Brain pericyte (primary cell): ENCODE data around the gene GSTA4.

ENCODE experiments used
- DNase-seq: peaks from one replicate; pipeline ENCODE4 v3.0.0-alpha.2; 2012; ENCODE audit warnings: low read depth, low spot score

Gene GSTA4, protein sequence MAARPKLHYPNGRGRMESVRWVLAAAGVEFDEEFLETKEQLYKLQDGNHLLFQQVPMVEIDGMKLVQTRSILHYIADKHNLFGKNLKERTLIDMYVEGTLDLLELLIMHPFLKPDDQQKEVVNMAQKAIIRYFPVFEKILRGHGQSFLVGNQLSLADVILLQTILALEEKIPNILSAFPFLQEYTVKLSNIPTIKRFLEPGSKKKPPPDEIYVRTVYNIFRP

GRCh38 chr6:52995089-52995912 is at the start of gene GSTA4:
TSS of gene GSTA4 (minus strand) at chr6:52995284. CDS start at chr6:52994243, 1,041 bp downstream.
- DNase-seq: peak; percentile 95

DNA sequence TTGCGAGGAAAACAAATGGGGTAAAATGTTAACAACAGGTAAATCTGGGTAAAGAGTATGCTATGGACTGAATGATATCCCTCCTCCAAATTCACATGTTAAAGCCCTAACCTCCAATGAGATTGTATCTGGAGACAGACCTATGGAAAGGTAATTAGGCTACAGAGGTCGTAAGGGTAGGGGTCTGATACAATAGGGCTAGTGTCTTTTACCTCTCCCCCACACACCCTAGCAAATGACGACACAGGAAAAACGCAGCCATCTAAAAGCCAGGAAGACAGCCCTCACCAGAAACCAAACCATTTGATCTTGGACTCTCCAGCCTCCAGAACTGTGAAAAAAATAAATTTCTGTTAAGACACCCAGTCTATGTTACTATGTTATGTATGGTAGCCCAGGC is 49.5 kb upstream of the GSTA4 start:
- no peak for DNase-seq

GRCh38 chr6:53044071-53044470 is 49.0 kb upstream of the GSTA4 start:
- no peak for DNase-seq

DNA sequence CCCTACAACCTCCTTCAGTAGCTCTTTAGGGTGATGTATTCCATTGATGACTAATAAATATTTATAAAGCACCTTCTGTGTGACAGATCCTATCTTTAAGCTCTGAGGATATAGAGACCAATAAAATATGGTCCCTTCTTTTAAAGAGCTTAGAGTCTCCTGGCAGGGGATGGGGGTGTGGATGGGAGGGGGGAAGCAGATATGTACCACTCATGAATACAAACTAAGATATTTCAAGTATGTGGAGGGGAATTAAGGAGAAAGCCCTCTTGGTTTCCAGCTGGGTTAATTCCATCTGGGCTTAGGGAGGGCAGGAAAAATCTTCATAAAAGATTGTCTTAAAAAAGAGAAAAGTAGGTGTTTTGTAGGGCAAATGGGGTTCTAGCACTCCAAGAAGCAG is 48.5 kb upstream of the GSTA4 start:
- no peak for DNase-seq

GRCh38 chr6:53042112-53042511 is 47.0 kb upstream of the GSTA4 start:
- no peak for DNase-seq

DNA sequence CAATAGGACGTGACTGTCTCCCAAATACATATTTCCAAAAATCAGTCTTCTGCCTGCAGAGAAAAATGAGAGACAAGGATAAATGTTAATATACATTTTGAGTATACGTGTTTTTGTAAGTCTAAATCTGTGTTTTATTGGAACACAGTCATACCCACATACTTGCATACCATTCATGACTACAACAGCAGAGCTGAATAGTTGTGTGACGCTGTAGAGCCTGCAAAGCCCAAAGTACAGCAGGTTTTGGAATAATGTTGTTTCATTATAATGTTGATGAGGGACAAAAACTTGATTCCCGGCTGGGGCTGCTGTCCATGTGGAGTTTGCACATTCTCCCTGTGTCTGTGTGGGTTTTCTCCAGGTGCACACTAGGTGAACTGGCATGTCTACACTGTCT is 46.3 kb upstream of the GSTA4 start:
- no peak for DNase-seq

GRCh38 chr6:53038596-53038995 is 43.5 kb upstream of the GSTA4 start:
- DNase-seq: no peak

GRCh38 chr6:53038141-53038540 is 43.1 kb upstream of the GSTA4 start:
- no peak for DNase-seq

DNA sequence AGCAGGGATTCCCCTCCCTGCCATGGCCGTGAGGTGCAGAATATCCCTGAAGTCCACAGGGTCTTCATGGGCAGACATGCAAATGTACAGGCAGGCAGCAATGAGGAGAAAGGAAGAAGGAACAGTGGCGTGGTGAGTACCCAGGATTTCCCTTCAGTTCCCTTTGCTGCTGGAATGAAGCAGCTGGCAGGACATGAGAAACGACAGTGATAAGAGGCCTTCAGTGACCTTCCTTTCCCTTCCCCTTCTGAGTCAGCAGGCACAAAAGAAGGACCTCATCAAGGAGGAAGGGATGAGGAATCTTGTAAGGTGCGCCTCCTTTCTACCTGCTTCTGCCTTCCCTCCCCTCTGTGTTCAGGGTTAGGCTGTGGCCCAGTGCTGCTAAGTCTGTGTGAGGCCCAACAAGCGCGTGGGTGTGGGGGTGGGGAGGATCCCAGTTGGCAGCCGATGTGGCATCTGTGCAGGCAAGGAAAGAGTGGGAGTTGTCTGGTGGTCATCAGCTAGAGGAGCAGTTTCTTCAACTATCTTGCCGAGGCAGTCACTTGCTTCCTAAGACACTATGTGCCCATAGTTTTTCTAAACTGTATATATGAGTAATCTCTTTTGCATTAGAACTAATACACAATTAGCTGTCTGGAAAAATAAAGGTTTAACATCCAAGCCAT is 40.6 kb upstream of the GSTA4 start:
- DNase-seq: no peak

DNA sequence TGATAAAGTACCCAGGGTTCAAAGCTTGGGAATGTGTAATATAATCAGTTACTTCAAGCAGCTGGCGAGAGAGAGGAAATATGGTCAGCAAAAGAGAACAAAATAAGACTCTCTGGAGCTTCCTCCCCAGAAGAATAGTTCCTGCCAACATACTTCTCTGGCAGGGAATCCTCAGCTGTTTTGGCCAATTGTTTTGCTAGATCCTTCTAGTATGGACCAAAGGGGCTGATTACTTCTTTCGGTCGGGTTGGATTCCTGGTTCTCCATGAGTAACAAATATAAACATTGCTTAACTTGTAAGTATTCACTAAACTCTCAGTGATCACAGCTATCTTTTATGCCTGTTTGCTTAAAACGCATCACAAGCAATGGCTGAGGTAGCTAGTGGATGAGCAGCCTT is 38.7 kb upstream of the GSTA4 start:
- DNase-seq: peak; percentile 15

DNA sequence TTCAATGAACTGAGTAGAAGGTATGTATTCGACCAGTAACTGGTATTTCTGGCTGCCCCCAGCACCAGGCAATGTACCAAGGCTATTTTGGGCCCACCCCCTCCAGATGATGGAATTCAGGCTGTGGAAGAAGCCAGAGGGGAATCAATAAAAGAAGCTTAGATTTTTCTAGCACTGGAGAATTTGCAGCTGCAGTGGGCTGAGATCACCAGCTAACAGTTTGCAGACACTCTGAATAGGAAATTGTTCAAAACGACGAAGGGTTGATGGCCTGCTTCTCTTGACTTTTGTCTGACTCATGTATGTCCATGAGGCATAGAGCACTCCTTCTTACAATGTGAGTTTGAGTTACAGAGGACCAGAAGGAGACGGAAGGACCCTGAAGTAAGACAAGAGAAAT is 37.8 kb upstream of the GSTA4 start:
- DNase-seq: no peak

- DNase-seq: no peak
Measured at GRCh38 chr6:53031281-53031680, 36.2 kb upstream of the GSTA4 start.

DNA sequence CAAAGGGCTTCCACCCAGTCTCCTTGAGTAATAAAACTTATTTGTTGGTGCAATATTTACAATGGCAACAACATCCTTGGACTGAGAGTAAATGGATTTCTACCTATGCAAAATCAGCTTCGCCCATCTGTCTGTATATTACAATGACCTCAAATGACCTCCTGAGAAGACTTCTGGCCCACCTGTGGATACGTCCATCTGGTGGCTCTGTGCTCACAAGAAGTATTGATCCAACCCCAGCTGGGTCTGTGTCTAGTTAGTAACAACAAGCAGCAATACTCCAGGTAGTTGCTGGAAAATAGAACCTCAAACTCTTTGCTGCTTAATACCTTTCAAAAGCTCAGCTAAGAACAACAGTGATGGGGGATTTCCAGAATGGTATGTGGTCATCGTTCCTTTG is 34.7 kb upstream of the GSTA4 start:
- DNase-seq: no peak

DNA sequence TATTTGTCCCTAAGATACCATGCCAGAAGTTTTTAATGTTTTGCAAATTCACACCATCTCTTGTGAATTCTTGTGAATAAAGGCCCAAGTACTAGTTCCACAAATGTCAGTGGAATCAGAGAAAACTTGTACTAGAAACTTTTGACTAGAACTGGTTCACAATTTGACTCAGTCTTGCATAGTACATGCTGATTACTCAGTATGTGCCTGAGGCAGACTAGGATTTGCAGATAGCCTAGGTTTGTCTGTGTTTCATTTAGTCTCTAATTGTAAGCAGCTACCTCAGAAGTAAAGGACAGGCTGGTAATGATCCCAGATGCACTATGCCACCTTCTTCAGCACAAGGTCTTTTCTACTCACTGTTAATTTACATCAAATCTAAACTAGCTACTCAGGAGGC is 34.2 kb upstream of the GSTA4 start:
- DNase-seq: no peak

DNA sequence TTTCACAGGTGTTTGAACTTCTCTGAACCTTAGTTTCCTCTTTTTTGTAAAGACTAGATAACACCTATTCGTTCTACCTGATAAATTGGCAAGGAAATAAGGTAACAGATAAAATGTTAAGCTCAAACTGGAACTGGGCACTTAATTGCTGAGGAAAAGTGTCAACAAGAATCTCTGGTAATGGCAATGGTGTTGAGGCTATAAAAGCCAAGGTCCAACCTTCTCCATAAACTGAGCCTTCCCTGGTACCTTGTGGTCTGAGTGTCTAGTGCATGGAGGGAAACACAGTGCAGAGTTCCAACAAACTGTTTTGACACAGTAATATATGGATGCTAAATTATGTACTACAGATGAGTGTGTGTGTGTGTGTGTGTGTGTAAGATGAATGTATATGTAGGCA is 33.4 kb upstream of the GSTA4 start:
- no peak for DNase-seq

DNA sequence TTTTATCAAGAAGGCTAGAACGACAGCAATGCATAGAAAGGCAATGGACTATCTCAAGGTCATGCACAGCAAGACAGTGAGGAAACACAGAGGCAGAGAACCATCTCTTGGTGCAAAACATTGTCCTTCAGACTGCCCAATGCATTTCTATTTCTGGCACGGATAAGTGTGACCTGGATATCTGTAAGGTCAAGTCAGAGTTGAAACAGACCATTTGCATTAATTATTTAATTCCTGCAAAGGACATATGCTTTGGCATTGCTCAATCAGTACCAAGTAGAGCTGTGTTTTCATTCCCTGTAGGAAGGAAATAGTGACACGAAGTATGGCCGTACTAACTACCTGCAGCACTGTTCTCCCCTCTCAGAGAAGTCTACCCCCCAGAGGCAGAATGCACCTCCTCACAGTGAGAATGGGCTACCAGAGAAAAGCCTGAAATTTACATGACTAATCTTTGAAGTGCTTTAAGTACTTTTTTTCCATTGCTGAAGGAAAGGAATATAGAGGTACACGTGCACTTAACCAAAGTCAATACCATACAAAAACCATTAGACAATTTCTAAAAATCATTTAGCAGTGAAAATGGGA is 32.1 kb upstream of the GSTA4 start:
- DNase-seq: no peak

GRCh38 chr6:53026526-53026925 is 31.4 kb upstream of the GSTA4 start:
- no peak for DNase-seq

DNA sequence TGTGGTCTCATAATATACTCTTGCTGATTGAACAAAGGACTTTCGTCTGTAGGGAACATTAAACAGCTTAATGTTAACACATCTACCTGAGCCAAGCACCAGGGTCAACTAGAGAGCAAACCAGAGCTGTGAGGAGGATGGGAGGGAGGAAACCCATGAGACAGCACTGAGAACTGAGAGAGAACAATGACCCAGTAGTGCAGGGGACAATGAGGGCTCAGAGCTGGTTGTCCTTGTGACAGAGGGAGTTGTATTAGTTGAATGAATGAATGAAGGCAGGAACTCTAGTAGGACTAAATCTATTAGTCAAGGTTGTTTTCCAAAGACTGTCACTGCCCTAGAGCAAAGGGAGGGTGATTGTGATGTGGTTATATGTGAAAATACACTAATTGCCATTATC is 28.2 kb upstream of the GSTA4 start:
- DNase-seq: no peak

GRCh38 chr6:53020005-53020744 is 25.1 kb upstream of the GSTA4 start:
- DNase-seq: no peak

- DNase-seq: no peak
Measured at GRCh38 chr6:53018446-53018845, 23.4 kb upstream of the GSTA4 start.

DNA sequence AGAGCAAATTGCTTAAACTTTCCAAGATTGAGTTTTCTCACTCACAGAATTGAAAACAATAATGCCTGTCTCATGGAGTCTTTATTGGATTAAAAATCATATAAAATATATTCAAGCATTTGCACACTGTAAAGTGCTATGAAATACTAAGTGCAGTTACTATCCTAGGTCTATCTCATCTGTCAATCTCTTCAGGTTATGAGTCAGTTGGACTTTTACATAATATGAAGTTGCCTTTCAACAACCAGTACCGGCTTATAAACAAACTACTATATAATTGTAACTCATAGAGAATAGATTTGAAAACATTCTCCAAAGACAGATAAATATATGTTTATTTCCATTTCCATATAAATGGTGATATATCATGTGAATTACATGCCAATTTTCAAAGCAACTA is 20.4 kb upstream of the GSTA4 start:
- DNase-seq: no peak

- no peak for DNase-seq
Measured at GRCh38 chr6:53014744-53015143, 19.7 kb upstream of the GSTA4 start.
